HG03196 (cell line): Measurements from ENCODE around the gene SAXO2.
"Not testable (repeated sequence)": the region's sequence is repeated elsewhere in the genome, so short reads cannot be mapped to it uniquely, and the experiment has no call there.

Source experiments
- ATAC-seq: cut with Tn5 transposase; IDR thresholded peaks from one replicate; pipeline ENCODE4 v1.9.1; 2021; ENCODE audit not compliant: unreplicated experiment

SAXO2 gene

GRCh38 chr15:82262422-82263026 is at the start of gene SAXO2, which contains the start of gene EFL1:
Gene SAXO2, plus strand, starts transcription at chr15:82262818. Its CDS starts 62 bp downstream, at chr15:82262880.
Gene EFL1, minus strand, starts transcription at chr15:82262734. Its CDS starts 956 bp downstream, at chr15:82261778.
- ATAC-seq = peak; percentile 97

- ATAC-seq = not testable (repeated sequence)
Observed at GRCh38 chr15:82216092-82216491, 46.5 kb upstream of the SAXO2 start.

- not testable (repeated sequence) for ATAC-seq
Observed at GRCh38 chr15:82221535-82221934, 41.1 kb upstream of the SAXO2 start.

GRCh38 chr15:82228750-82229149 is 33.9 kb upstream of the SAXO2 start:
- ATAC-seq = no peak

- ATAC-seq = no peak
Observed at GRCh38 chr15:82231233-82231632, 31.4 kb upstream of the SAXO2 start.

- ATAC-seq = no peak
Observed at GRCh38 chr15:82231842-82232241, 30.8 kb upstream of the SAXO2 start.

GRCh38 chr15:82237944-82238534 is 24.6 kb upstream of the SAXO2 start:
- ATAC-seq = not testable (repeated sequence)

- ATAC-seq = no peak
Observed at GRCh38 chr15:82239685-82240391, 22.8 kb upstream of the SAXO2 start.

GRCh38 chr15:82241836-82242499 is 20.6 kb upstream of the SAXO2 start:
- ATAC-seq = not testable (repeated sequence)

GRCh38 chr15:82243644-82244043 is 19.0 kb upstream of the SAXO2 start:
- ATAC-seq = not testable (repeated sequence)

- not testable (repeated sequence) for ATAC-seq
Observed at GRCh38 chr15:82245956-82246355, 16.7 kb upstream of the SAXO2 start.

- ATAC-seq = not testable (repeated sequence)
Observed at GRCh38 chr15:82248261-82248660, 14.4 kb upstream of the SAXO2 start.

- peak; percentile 29 for ATAC-seq
Observed at GRCh38 chr15:82261566-82262421, 824 bp upstream of the SAXO2 start.

- no peak for ATAC-seq
Observed at GRCh38 chr15:82263350-82263749, 732 bp downstream of the SAXO2 start.

GRCh38 chr15:82267137-82267536 is 4.5 kb downstream of the SAXO2 start:
- ATAC-seq = not testable (repeated sequence)

GRCh38 chr15:82268454-82268853 is 5.8 kb downstream of the SAXO2 start:
- ATAC-seq = not testable (repeated sequence)

- no peak for ATAC-seq
Observed at GRCh38 chr15:82272154-82272553, 9.5 kb downstream of the SAXO2 start.

- ATAC-seq = no peak
Observed at GRCh38 chr15:82275410-82275809, 12.8 kb downstream of the SAXO2 start.

- not testable (repeated sequence) for ATAC-seq
Observed at GRCh38 chr15:82281276-82281675, 18.7 kb downstream of the SAXO2 start.

GRCh38 chr15:82282386-82282785 is 19.8 kb downstream of the SAXO2 start:
- not testable (repeated sequence) for ATAC-seq
